Naive B cell (primary cell): ENCODE results near the gene C1orf167. TPM values are rescaled to one million over a fixed set of nuclear protein-coding genes. Genes with fewer than 3 reads are reported as not detected.

Experiments
- ATAC-seq, 2 donors: fragments of 150-1000 bp; cut with Tn5 transposase; 2 replicates each; pipeline ENCODE4 v1.10.0; 2021; ENCODE audit warnings: low read depth in 2 of 2, mild to moderate bottlenecking in 2 of 2, moderate library complexity in 2 of 2
- DNase-seq: peaks from one replicate; pipeline ENCODE4 v3.0.0; 2022
- H3K27ac Mint-ChIP-seq, 6 donors: one replicate each; pipeline ENCODE4 v1.8.0; 2020 to 2022; ENCODE audit warnings: mild to moderate bottlenecking in 6 of 6, mixed read lengths in 6 of 6, moderate library complexity in 5 of 6, inconsistent platforms in 2 of 6
- H3K27me3 Mint-ChIP-seq, 3 donors: one replicate each; pipeline ENCODE4 v1.8.0; 2021 to 2022; ENCODE audit warnings: mixed read lengths in 3 of 3, mild to moderate bottlenecking in 1 of 3
- H3K36me3 Mint-ChIP-seq, 2 donors: one replicate each; pipeline ENCODE4 v1.8.0; 2020 to 2022; ENCODE audit warnings: mixed read lengths in 2 of 2, inconsistent platforms in 1 of 2, mild to moderate bottlenecking in 1 of 2
- H3K4me1 Mint-ChIP-seq, 3 donors: one replicate each; pipeline ENCODE4 v1.8.0; 2020 to 2022; ENCODE audit warnings: mixed read lengths in 3 of 3, inconsistent platforms in 1 of 3, mild to moderate bottlenecking in 1 of 3, moderate library complexity in 1 of 3
- H3K4me3 Mint-ChIP-seq, 8 donors: one replicate each; pipeline ENCODE4 v1.8.0; 2020 to 2022; ENCODE audit warnings: mild to moderate bottlenecking in 8 of 8, mixed read lengths in 8 of 8, moderate library complexity in 8 of 8, inconsistent platforms in 2 of 8
- H3K9me3 Mint-ChIP-seq, 7 donors: one replicate each; pipeline ENCODE4 v1.8.0; 2020 to 2022; ENCODE audit warnings: mixed read lengths in 7 of 7, mild to moderate bottlenecking in 5 of 7, inconsistent platforms in 2 of 7, moderate library complexity in 1 of 7
- polyA plus RNA-seq, 6 donors: library from polyadenylated mRNA; unstranded; fragments of 300-500 nt; fragmentation: Illumina TruSeq; gene quantifications; one replicate each; pipeline ENCODE4 v1.2.3, GENCODE V29; 2021; ENCODE audit warnings: low read depth in 6 of 6

C1orf167 gene
- polyA plus RNA-seq, 6 donors from 2014 or later, result 2.9 TPM; not detected in 5

DNA sequence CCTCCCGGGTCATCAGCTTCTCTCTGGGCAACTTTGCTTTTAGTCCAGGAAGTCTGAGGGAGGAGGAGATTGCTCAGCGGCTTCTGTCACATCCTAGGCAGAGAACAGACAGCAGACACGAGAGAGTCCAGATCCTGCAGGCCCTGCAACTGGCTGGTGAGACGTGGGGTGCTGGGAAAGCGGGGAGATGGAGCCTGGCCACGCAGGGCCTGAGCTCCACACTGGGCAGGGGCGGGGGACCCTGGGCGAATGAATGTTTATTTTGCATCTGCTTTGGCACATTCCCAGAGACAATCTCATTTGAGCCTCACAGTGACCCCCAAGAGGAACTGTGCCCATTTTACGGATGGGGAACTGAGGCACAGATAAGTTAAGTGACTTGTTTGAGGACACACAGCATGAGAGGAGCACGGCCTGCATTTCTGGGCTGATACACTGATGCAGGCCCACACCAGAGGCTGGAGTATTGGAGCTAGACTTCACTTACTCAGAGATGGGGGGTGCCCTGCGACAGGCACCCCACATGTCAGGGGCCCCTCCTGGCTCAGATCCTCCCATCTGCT lies 9.6 kb downstream of the C1orf167 start:
- no peak for ATAC-seq
- no peak overlapping the region for H3K27ac Mint-ChIP-seq
- peaks cover 0 to 6% (median 0%) of the 10 kb centered on the region in 3 donors for H3K4me1 Mint-ChIP-seq
- no peaks in the 10 kb centered on the region for H3K36me3 Mint-ChIP-seq
- peaks cover 0 to 6% (median 0%) of the 10 kb centered on the region in 3 donors for H3K27me3 Mint-ChIP-seq
- H3K4me3 Mint-ChIP-seq, result no peak overlapping the region
- DNase-seq, result no peak
- H3K9me3 Mint-ChIP-seq, result no peaks in the 10 kb centered on the region

DNA sequence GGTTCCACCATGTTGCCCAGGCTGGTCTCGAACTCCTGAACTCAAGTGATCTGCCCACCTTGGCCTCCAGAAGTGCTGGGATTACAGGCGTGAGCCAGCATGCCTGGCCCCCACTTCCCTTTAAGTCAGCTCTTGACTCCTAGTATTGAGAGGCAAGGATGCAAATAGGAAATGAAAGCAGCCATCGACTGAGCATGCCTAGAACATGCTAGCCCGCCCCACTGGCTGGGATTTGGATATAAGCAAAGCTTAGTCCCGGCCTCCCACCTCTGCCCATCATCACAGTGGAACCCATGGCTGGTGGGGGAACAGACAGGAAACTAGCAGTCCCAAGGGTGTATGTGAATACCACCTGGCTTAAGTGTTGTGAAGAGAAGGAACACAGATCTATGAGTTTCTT lies 10.5 kb downstream of the C1orf167 start:
- Mint-ChIP-seq H3K36me3 (no peaks in the 10 kb centered on the region), H3K4me1 (peaks cover 0 to 6% (median 0%) of the 10 kb centered on the region in 3 donors), H3K4me3 (no peak overlapping the region)

DNA sequence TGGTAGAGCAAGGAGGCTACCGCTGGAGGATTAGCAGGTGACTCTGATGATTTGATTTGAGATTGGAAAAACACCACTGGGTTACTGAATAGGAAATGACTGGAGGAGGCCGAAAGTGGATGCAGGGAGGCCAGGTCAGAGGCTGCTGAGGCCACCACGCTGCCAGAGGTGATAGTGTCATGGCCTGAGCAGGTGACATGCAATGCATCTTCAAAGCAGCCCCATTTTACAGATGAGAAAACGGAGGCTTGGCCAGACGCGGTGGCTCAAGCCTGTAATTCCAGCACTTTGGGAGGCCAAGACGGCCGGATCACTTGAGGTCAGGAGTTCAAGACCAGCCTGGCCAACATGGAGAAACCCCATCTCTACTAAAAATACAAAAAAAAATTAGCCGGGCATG lies 12.8 kb downstream of the C1orf167 start:
- no peaks in the 10 kb centered on the region for H3K36me3 Mint-ChIP-seq
- H3K9me3 Mint-ChIP-seq, result no peaks in the 10 kb centered on the region
- peak overlapping the region in 1 of 8 donors; percentile 47 for H3K4me3 Mint-ChIP-seq
- H3K4me1 Mint-ChIP-seq, result peaks cover 0 to 6% (median 0%) of the 10 kb centered on the region in 3 donors
- ATAC-seq (no peak), DNase-seq (no peak)
- no peak overlapping the region for H3K27ac Mint-ChIP-seq
- peaks cover 0 to 13% (median 0%) of the 10 kb centered on the region in 3 donors for H3K27me3 Mint-ChIP-seq

More for the DNA sequence above, 10.5 kb downstream of the C1orf167 start:
- no peak for ATAC-seq
- no peak for DNase-seq
- peaks cover 0 to 6% (median 0%) of the 10 kb centered on the region in 3 donors for H3K27me3 Mint-ChIP-seq
- H3K27ac Mint-ChIP-seq, result peak overlapping the region in 1 of 6 donors; percentile 26
- no peaks in the 10 kb centered on the region for H3K9me3 Mint-ChIP-seq

DNA sequence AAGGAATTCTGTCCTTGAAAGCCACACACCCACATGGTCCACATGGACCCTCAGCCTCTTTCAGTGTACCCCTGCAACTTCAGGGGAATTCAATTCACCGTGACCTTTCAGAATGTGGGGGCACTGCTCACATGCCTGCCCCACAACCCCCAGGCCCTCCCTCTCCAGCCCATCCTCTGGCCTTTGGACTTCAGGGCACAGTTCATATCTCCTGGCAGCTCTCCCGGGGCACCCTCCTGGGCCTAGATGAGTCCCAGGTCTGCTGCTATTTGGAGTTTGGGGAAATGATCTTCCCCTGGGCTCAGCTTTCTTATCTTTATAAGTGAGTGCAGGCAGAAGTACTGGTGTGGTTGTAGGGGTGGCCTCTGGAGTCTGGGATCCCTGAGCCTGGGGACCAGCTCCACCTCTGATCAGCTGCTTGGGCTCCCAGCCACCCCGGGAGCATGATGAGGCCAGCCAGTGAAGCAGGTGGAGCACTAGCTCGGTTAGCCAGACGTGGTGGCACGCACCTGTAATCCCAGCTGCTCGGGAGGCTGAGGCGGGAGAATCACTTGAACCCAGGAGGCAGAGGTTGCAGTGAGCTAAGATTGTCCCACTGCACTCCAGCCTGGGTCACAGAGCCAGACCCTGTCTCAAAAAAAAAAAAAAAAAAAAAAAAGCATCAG lies 15.8 kb downstream of the C1orf167 start:
- DNase-seq (no peak), ATAC-seq (no peak)
- peaks cover 0 to 3% (median 0%) of the 10 kb centered on the region in 3 donors for H3K4me1 Mint-ChIP-seq
- peak overlapping the region in 1 of 6 donors; percentile 33 for H3K27ac Mint-ChIP-seq
- H3K4me3 Mint-ChIP-seq, result no peak overlapping the region
- peaks cover 0 to 13% (median 0%) of the 10 kb centered on the region in 3 donors for H3K27me3 Mint-ChIP-seq
- no peaks in the 10 kb centered on the region for H3K9me3 Mint-ChIP-seq
- no peaks in the 10 kb centered on the region for H3K36me3 Mint-ChIP-seq

DNA sequence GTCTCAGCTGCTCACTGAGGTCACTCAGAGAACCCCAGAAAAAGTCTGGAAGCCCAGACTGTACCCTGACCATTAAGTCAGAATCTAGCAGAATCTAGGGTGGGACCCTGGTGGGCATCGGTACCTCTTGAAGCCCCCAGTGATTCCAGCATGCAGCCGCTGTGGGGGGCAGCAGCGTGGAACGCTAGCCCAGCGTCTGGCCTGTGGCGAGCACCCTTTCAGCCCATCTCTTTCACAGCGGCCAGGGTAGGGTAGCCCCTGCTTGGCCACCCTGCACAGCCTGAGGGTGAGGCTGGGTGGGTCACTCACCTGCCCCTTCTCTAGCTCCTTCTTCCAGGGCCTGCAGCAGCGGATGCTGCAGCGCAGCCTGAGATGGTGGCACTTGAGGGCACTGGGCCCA lies 16.3 kb downstream of the C1orf167 start:
- Mint-ChIP-seq H3K4me3 (no peak overlapping the region), H3K36me3 (no peaks in the 10 kb centered on the region), H3K9me3 (no peaks in the 10 kb centered on the region), H3K27ac (no peak overlapping the region), H3K27me3 (peaks cover 0 to 13% (median 0%) of the 10 kb centered on the region in 3 donors), H3K4me1 (peaks cover 0 to 3% (median 0%) of the 10 kb centered on the region in 3 donors)
- no peak for ATAC-seq
- no peak for DNase-seq

DNA sequence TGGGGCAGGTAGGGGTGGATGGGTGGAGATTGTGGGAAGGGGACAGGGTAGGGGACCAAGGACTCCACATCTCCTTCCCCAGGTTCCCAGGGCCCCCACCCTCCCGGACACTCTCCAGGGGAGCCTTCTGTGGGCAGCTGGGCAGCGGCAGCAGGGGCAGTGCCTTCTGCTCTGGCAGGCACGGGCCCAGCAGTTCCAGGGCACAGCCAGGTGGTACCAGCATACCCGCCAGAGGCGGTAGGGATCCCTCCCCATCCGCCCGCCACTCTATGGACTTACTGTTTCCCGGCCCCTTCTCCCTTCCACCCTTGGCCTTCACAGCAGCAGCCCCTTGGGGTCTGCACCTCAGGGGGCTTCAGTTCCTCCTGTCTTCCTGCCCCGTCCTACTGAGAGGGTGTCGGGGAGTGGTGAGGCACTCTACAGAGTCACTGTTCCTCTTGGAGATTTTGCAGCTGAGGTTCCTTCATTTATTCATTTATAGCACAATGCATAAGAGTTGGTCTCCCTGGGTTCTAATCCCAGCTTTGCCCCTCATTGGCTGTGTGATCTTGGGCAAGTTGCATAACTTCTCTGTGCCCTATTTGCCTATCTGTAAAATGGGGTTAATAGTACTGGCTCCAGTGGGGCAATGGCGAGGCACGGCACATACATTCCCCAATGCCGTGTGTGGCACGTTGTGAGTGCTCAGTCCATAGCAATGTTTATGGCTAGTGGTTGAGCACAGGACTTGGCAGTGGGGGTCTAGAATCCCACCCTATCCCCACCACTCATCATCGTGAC lies 17.0 kb downstream of the C1orf167 start:
- Mint-ChIP-seq H3K36me3 (no peaks in the 10 kb centered on the region), H3K27ac (no peak overlapping the region), H3K4me3 (no peak overlapping the region), H3K4me1 (peaks cover 0 to 3% (median 0%) of the 10 kb centered on the region in 3 donors), H3K9me3 (no peaks in the 10 kb centered on the region), H3K27me3 (peaks cover 0 to 13% (median 0%) of the 10 kb centered on the region in 3 donors)
- no peak for ATAC-seq
- DNase-seq, result no peak

DNA sequence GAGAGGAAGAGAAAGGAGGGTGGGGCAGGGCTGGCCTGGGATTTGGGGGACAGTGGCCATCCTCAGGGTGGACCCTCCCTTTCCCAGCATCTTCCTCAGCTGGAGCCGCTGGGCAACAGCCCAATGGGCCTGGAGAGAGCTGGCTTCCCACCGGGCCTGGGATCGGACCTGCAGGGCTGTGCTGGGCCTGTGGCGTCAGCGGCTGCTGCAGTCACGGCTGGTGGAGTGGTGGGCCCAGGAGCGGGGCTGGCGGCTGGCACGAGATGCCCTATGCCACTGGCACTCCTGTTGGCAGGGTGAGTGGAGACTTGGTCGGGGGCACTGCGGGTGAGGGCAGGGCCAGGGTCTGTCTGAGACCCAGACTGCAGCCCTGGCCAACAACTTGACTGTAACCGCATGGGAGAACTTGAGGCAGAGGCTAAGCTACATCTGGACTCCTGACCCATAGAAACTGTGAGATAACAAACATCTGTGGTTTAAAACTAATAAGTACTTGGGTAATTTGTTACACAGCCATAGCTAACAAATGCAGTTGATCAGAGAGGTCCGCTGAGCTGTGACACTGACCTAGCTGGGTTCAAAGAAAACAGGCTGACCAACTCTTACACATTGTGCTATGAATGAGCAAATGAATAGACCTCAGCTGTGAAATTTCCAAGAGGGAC lies 17.9 kb downstream of the C1orf167 start:
- Mint-ChIP-seq H3K4me3 (no peak overlapping the region), H3K4me1 (peaks cover 0 to 3% (median 2%) of the 10 kb centered on the region in 3 donors), H3K36me3 (no peaks in the 10 kb centered on the region), H3K27ac (no peak overlapping the region), H3K27me3 (peaks cover 0 to 8% (median 0%) of the 10 kb centered on the region in 3 donors), H3K9me3 (no peaks in the 10 kb centered on the region)
- DNase-seq (no peak), ATAC-seq (no peak)

DNA sequence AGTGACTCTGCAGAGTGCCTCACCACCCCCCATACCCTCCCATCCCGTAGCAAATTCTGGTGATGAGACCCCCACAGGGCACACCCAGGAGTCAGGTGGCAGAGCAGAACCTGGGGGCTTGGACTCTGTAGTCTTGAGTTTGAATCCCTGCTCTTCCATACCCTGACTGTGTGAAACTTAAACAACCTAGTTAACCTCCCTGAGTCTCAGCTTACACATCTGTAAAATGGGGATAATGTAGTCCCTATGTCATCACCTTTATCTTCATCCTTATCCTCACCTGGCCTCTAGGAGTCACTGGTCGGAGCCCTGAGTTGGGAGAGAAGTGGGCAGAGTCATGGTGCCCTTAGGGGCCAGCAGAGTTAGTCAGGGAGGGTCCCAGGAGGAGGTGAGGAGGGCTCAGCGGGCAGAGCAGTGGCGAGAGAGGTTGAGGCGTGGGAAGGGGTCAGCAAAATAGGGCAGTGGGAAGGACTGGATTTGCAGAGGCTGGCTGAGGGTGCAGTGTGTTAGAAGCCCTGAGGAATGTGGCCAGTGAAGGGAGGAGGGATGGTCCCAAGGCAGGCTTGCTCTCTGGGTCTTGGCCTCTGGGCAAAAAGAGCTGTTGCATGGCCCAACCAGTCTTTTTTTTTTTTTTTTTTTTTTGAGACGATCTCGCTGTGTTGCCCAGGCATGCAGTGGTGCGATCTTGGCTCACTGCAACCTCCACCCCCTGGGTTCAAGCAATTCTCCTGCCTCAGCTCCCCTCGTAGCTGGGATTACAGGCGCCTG lies 18.6 kb downstream of the C1orf167 start:
- DNase-seq (no peak), ATAC-seq (no peak)
- H3K9me3 Mint-ChIP-seq, result no peaks in the 10 kb centered on the region
- peak overlapping the region in 1 of 8 donors; percentile 46 for H3K4me3 Mint-ChIP-seq
- H3K4me1 Mint-ChIP-seq, result peaks cover 6 to 8% (median 7%) of the 10 kb centered on the region in 3 donors
- H3K27ac Mint-ChIP-seq, result peak overlapping the region in 2 of 6 donors; percentile 17 to 38
- peaks cover 0 to 8% (median 0%) of the 10 kb centered on the region in 3 donors for H3K27me3 Mint-ChIP-seq
- H3K36me3 Mint-ChIP-seq, result no peaks in the 10 kb centered on the region

DNA sequence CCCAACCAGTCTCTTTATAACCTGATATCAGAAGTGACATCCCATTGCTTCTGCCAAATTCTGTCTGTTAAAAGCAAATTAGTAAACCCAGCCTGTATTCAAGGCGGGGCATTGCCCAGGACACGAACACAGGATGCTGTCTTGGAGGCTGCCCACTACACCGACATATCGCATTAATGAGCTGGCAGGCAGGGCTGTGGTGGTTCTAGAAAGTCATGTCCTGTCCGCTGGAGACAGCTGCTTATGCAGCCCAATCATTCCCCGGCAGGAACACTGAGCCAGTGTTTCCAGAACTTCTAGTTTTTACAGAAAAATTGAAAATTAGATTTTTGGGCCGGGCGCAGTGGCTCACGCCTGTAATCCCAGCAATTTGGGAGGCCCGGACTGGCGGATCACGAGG lies 19.3 kb downstream of the C1orf167 start:
- peaks cover 0 to 8% (median 0%) of the 10 kb centered on the region in 3 donors for H3K27me3 Mint-ChIP-seq
- no peak for ATAC-seq

DNA sequence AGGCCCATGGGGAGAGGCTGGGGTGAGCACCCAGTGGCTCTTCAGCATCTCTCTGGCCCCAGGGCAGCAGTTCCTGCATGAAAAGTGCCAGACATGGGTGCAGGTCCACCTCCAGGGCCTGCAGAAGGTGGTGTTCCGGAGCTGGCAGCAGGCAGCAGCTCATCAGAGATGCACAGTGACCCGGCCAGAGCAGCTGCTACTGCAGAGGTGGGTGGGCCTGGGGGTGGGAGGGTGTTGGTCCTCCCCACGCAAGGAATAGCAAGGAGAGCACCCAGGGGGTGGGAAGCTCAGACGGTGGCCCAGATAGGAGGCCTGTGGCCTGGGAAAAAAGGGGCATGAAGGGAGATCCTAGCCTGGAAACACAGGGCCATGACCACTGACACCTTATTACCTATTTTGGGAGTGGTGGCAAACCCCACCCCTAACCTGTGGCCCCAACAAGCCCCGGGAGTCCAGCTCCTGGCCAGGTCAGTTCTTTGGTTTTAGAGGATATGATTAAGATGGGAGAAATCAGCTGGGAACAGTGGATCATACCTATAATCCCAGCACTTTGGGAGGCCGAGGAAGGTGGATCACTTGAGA lies 20.2 kb downstream of the C1orf167 start:
- no peak for DNase-seq
- Mint-ChIP-seq H3K9me3 (no peaks in the 10 kb centered on the region), H3K4me3 (no peak overlapping the region), H3K4me1 (peaks cover 7 to 22% (median 19%) of the 10 kb centered on the region in 3 donors), H3K36me3 (no peaks in the 10 kb centered on the region), H3K27me3 (peaks cover 0 to 8% (median 0%) of the 10 kb centered on the region in 3 donors), H3K27ac (no peak overlapping the region)
- no peak for ATAC-seq

More for the DNA sequence above, 19.3 kb downstream of the C1orf167 start:
- Mint-ChIP-seq H3K4me1 (peaks cover 7 to 16% (median 14%) of the 10 kb centered on the region in 3 donors), H3K27ac (no peak overlapping the region), H3K4me3 (no peak overlapping the region), H3K9me3 (no peaks in the 10 kb centered on the region), H3K36me3 (no peaks in the 10 kb centered on the region)
- DNase-seq, result no peak

DNA sequence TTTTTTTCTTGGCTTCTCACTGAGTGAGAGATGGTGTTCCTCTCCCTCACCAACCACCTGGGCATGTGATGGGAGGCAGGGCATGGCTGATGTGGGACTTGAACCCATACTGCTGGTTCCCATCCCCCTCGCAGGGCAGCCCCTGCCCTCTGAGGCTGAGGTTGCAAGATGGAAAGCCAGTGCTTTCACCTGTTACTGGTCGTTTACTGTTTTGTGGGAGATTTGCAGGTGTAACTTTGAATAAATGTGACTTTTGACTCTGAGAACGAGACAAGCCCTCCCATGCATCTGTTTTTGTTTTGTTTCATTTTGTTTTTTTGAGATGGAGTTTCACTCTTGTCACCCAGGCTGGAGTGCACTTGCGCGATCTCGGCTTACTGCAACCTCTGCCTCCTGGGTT lies 21.6 kb downstream of the C1orf167 start:
- Mint-ChIP-seq H3K27ac (no peak overlapping the region), H3K27me3 (peaks cover 0 to 8% (median 0%) of the 10 kb centered on the region in 3 donors), H3K9me3 (no peaks in the 10 kb centered on the region), H3K4me3 (no peak overlapping the region), H3K4me1 (peaks cover 7 to 26% (median 22%) of the 10 kb centered on the region in 3 donors), H3K36me3 (no peaks in the 10 kb centered on the region)
- no peak for DNase-seq
- no peak for ATAC-seq

DNA sequence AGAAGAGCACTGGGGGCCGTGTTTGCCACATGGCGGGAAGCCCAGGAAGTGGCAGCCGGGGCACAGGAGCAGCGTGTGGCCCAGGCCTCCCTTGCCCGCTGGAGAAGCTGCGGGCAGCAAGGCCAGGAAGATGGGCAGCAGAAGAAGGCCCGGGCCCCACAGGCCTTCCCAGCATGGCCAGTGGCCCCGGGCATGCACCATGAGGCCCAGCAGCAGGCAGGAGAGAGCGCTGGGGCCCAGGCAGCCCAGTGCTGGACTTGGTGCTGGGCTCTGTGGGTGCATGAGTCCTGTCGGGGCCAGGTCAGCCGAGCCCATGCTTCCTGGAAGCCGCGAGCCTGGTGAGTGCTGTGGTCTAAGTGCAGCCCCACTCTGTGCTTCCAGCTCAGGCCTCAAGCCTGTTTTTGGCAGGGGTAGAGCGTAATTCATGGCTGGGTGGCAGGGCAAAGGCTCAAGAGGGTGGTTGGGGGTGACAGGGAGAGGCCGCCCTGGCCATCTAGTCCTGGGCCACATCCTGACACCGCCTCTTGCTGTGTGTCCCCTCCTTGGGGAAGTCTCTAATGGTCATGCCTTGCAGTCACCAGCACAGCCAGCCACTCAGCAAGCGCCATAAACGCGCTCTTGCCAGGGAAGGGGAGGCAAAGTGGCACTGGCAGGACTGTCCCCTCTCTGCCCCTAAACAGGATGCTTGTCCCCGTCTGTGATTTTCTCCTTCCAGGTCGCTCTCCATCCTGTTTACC lies 22.4 kb downstream of the C1orf167 start:
- Mint-ChIP-seq H3K9me3 (no peaks in the 10 kb centered on the region), H3K27me3 (peaks cover 0 to 2% (median 0%) of the 10 kb centered on the region in 3 donors), H3K27ac (no peak overlapping the region), H3K36me3 (no peaks in the 10 kb centered on the region), H3K4me1 (peaks cover 7 to 26% (median 22%) of the 10 kb centered on the region in 3 donors), H3K4me3 (peak overlapping the region in 5 of 8 donors; percentile 24 to 76 (median 61))
- no peak for DNase-seq
- no peak for ATAC-seq
